ENCODE measurements around the gene INTS6L. TPM values are rescaled to one million over a fixed set of nuclear protein-coding genes. Genes with fewer than 3 reads are reported as not detected.

INTS6L gene
- 15.2 TPM for total RNA-seq (ENCODE audit: unreplicated experiment)
- long read RNA-seq, result 0 reads

DNA sequence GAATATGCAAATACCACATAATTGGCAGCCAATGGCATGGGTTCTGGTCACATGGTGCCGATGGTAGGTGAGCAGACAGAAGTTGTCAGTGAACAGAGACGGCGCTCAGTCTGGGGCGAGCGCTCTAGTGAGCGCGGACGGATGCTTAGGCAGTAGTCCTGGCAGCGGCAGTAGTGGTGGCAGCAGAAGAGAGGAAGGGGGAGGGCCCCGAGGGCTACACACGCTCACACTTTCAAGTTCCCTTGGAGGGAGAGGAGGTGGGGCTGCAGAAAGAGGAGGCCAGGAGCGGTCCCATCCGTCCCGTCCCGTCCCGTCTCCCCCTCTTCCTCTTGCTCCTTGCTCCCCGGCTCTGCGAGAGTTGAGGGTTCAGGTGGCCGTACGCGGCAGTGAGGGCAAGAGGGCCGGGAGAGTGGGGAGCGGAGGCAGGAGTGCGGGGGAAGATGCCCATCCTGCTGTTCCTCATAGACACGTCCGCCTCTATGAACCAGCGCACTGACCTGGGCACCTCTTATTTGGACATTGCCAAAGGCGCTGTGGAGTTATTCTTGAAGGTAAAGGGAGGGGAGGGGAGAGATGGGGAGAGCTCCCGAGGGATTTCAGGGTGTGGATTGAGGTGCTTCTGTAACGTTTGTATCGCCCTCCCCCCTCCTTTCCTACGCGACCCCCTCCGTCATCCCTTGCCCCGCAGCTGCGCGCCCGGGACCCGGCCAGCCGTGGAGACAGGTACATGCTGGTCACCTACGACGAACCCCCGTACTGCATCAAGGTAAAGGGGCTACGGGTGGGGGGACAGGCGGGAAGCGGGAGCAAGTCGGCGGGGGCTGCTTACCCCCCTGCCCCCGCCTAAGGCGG, at the start of gene INTS6L:
TSS of gene INTS6L (plus strand) at position 108 of the 852 bp plus-strand sequence. CDS start at position 441, 333 bp downstream.
- H3K4me1 Mint-ChIP-seq (ENCODE audit: low read depth, unreplicated experiment), result peaks cover 5% of the 10 kb centered on the region
- peak within 1 kb of the TSS; percentile 93 for H3K27ac Mint-ChIP-seq (ENCODE audit: unreplicated experiment)
- TF ChIP-seq, protein P1, sequence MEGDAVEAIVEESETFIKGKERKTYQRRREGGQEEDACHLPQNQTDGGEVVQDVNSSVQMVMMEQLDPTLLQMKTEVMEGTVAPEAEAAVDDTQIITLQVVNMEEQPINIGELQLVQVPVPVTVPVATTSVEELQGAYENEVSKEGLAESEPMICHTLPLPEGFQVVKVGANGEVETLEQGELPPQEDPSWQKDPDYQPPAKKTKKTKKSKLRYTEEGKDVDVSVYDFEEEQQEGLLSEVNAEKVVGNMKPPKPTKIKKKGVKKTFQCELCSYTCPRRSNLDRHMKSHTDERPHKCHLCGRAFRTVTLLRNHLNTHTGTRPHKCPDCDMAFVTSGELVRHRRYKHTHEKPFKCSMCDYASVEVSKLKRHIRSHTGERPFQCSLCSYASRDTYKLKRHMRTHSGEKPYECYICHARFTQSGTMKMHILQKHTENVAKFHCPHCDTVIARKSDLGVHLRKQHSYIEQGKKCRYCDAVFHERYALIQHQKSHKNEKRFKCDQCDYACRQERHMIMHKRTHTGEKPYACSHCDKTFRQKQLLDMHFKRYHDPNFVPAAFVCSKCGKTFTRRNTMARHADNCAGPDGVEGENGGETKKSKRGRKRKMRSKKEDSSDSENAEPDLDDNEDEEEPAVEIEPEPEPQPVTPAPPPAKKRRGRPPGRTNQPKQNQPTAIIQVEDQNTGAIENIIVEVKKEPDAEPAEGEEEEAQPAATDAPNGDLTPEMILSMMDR (IDR thresholded peaks at IDR 0.05; ENCODE audit: partially characterized antibody, unreplicated experiment), result no peak
- peak within 1 kb of the TSS; percentile 95 for H3K4me3 Mint-ChIP-seq (ENCODE audit: unreplicated experiment)
- peak; percentile 75 for DNase-seq
- H3K27me3 Mint-ChIP-seq (ENCODE audit: unreplicated experiment), result peaks cover 2% of the 10 kb centered on the region
- H3K9me3 Mint-ChIP-seq (ENCODE audit: unreplicated experiment), result peaks cover 10% of the 10 kb centered on the region
- H3K36me3 Mint-ChIP-seq (ENCODE audit: unreplicated experiment), result no peaks in the 10 kb centered on the region

GRCh38 chrX:135476378-135476777, 44.1 kb upstream of the INTS6L start:
- Mint-ChIP-seq H3K9me3 (ENCODE audit: unreplicated experiment) (no peaks in the 10 kb centered on the region), H3K4me3 (ENCODE audit: unreplicated experiment) (no peak overlapping the region), H3K4me1 (ENCODE audit: low read depth, unreplicated experiment) (no peaks in the 10 kb centered on the region), H3K27me3 (ENCODE audit: unreplicated experiment) (no peaks in the 10 kb centered on the region), H3K36me3 (ENCODE audit: unreplicated experiment) (no peaks in the 10 kb centered on the region), H3K27ac (ENCODE audit: unreplicated experiment) (no peak overlapping the region)
- TF ChIP-seq, protein P1 (IDR thresholded peaks at IDR 0.05; ENCODE audit: partially characterized antibody, unreplicated experiment), result no peak
- DNase-seq, result no peak

- no peak overlapping the region for H3K27ac Mint-ChIP-seq (ENCODE audit: unreplicated experiment)
- no peaks in the 10 kb centered on the region for H3K4me1 Mint-ChIP-seq (ENCODE audit: low read depth, unreplicated experiment)
- H3K27me3 Mint-ChIP-seq (ENCODE audit: unreplicated experiment), result no peaks in the 10 kb centered on the region
- H3K9me3 Mint-ChIP-seq (ENCODE audit: unreplicated experiment), result no peaks in the 10 kb centered on the region
- no peaks in the 10 kb centered on the region for H3K36me3 Mint-ChIP-seq (ENCODE audit: unreplicated experiment)
- TF ChIP-seq, protein P1 (IDR thresholded peaks at IDR 0.05; ENCODE audit: partially characterized antibody, unreplicated experiment), result no peak
- peak; percentile 26 for DNase-seq
- H3K4me3 Mint-ChIP-seq (ENCODE audit: unreplicated experiment), result no peak overlapping the region
Observed at GRCh38 chrX:135477576-135477975, 42.9 kb upstream of the INTS6L start.

- H3K4me3 Mint-ChIP-seq (ENCODE audit: unreplicated experiment), result no peak overlapping the region
- no peaks in the 10 kb centered on the region for H3K27me3 Mint-ChIP-seq (ENCODE audit: unreplicated experiment)
- no peak overlapping the region for H3K27ac Mint-ChIP-seq (ENCODE audit: unreplicated experiment)
- no peaks in the 10 kb centered on the region for H3K36me3 Mint-ChIP-seq (ENCODE audit: unreplicated experiment)
- TF ChIP-seq, protein P1 (IDR thresholded peaks at IDR 0.05; ENCODE audit: partially characterized antibody, unreplicated experiment), result no peak
- H3K4me1 Mint-ChIP-seq (ENCODE audit: low read depth, unreplicated experiment), result no peaks in the 10 kb centered on the region
- DNase-seq, result no peak
- no peaks in the 10 kb centered on the region for H3K9me3 Mint-ChIP-seq (ENCODE audit: unreplicated experiment)
Observed at GRCh38 chrX:135480076-135480475, 40.4 kb upstream of the INTS6L start.

- Mint-ChIP-seq H3K27me3 (ENCODE audit: unreplicated experiment) (no peaks in the 10 kb centered on the region), H3K27ac (ENCODE audit: unreplicated experiment) (no peak overlapping the region), H3K9me3 (ENCODE audit: unreplicated experiment) (no peaks in the 10 kb centered on the region), H3K36me3 (ENCODE audit: unreplicated experiment) (no peaks in the 10 kb centered on the region), H3K4me1 (ENCODE audit: low read depth, unreplicated experiment) (no peaks in the 10 kb centered on the region), H3K4me3 (ENCODE audit: unreplicated experiment) (no peak overlapping the region)
- TF ChIP-seq, protein P1 (IDR thresholded peaks at IDR 0.05; ENCODE audit: partially characterized antibody, unreplicated experiment), result no peak
- no peak for DNase-seq
Observed at GRCh38 chrX:135481696-135482179, 38.7 kb upstream of the INTS6L start.

Measured in glutamatergic neuron (in vitro differentiated cells).